Breast epithelium (tissue), 4 donors: ENCODE measurements around the gene KIF3B. TPM values are rescaled to one million over a fixed set of nuclear protein-coding genes. Genes with fewer than 3 reads are reported as not detected.

Experiments used
- DNase-seq, 2 donors: peaks; one replicate each; pipeline ENCODE4 v3.0.0-alpha.2; 2019; ENCODE audit warnings: low spot score in 2 of 2
- H3K27ac ChIP-seq, 2 donors: fragments of 200-600 bp; sonication (generic) in 1 of 2; one replicate each; pipeline ENCODE4 v1.5.1; 2016 to 2019; ENCODE audit warnings: mild to moderate bottlenecking in 1 of 2
- H3K27me3 ChIP-seq, 2 donors: fragments of 200-600 bp; sonication (generic) in 1 of 2; one replicate each; pipeline versions ENCODE4 v1.5.1 to v1.6.0; 2017 to 2019; ENCODE audit warnings: control low read depth in 1 of 2, mild to moderate bottlenecking in 1 of 2
- H3K36me3 ChIP-seq: fragments of 200-600 bp; one replicate; pipeline ENCODE4 v1.5.1; 2019
- H3K4me1 ChIP-seq, 2 donors: fragments of 200-600 bp; sonication (generic); one replicate each; pipeline ENCODE4 v1.5.1; 2016 to 2019; ENCODE audit warnings: control low read depth in 1 of 2
- H3K4me3 ChIP-seq, 3 donors: fragments of 200-600 bp; sonication (generic); 1 replicate in 2 of 3; 2 replicates in 1 of 3; pipeline ENCODE4 v1.5.1; 2016 to 2019; ENCODE audit warnings: mild to moderate bottlenecking in 3 of 3, moderate library complexity in 2 of 3
- H3K9me3 ChIP-seq, 2 donors: fragments of 200-600 bp; sonication (generic) in 1 of 2; one replicate each; pipeline ENCODE4 v1.5.1; 2016 to 2019; ENCODE audit warnings: control low read depth in 1 of 2
- POLR2A ChIP-seq: fragments of 450-650 bp; IDR thresholded peaks from one replicate; pipeline ENCODE4 v1.6.1; 2016; ENCODE audit warnings: antibody characterized with exemption, mild to moderate bottlenecking, moderate library complexity
- POLR2AphosphoS5 ChIP-seq, 3 donors: sonication (generic); formaldehyde crosslinking; IDR thresholded peaks; one replicate each; pipeline ENCODE4 v1.6.1; 2017; ENCODE audit warnings: antibody characterized with exemption in 3 of 3
- intact Hi-C: fragments of 100-400 bp; cut with DNase I; formaldehyde crosslinking; loops from one replicate; pipeline ENCODE4 v1.15.1; 2023; ENCODE audit warnings: low total_unique reads
- total RNA-seq, 3 donors: library from RNA; depleted of rRNA; stranded (reverse); fragments of >200 nt; gene quantifications; one replicate each; pipeline ENCODE4 v1.1.0, GENCODE V29; 2016
- TF ChIP-seq, protein P1 (sequence below), 3 donors: fragments of 450-650 bp; IDR thresholded peaks; one replicate each; pipeline ENCODE4 v1.5.1; 2016 to 2017; ENCODE audit warnings: antibody characterized with exemption in 3 of 3, mild to moderate bottlenecking in 3 of 3, moderate library complexity in 3 of 3

The KIF3B gene
- total RNA-seq, result 10 to 100 TPM; 23.7 to 28.6 (median 24.6) TPM

GRCh38 chr20:32277361-32278198 lies at the start of gene KIF3B:
Gene KIF3B, plus strand, starts transcription at chr20:32277651. Its CDS starts 32,127 bp downstream, at chr20:32309778.
- H3K27me3 ChIP-seq, result no peaks in the 10 kb centered on the region
- TF ChIP-seq POLR2A (no peak), POLR2AphosphoS5 (IDR thresholded peaks at IDR 0.05) (peak in 1 of 3 donors; percentile 72)
- TF ChIP-seq, protein P1, sequence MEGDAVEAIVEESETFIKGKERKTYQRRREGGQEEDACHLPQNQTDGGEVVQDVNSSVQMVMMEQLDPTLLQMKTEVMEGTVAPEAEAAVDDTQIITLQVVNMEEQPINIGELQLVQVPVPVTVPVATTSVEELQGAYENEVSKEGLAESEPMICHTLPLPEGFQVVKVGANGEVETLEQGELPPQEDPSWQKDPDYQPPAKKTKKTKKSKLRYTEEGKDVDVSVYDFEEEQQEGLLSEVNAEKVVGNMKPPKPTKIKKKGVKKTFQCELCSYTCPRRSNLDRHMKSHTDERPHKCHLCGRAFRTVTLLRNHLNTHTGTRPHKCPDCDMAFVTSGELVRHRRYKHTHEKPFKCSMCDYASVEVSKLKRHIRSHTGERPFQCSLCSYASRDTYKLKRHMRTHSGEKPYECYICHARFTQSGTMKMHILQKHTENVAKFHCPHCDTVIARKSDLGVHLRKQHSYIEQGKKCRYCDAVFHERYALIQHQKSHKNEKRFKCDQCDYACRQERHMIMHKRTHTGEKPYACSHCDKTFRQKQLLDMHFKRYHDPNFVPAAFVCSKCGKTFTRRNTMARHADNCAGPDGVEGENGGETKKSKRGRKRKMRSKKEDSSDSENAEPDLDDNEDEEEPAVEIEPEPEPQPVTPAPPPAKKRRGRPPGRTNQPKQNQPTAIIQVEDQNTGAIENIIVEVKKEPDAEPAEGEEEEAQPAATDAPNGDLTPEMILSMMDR (IDR thresholded peaks at IDR 0.05), result peak in 1 of 3 donors; percentile 10

DNA sequence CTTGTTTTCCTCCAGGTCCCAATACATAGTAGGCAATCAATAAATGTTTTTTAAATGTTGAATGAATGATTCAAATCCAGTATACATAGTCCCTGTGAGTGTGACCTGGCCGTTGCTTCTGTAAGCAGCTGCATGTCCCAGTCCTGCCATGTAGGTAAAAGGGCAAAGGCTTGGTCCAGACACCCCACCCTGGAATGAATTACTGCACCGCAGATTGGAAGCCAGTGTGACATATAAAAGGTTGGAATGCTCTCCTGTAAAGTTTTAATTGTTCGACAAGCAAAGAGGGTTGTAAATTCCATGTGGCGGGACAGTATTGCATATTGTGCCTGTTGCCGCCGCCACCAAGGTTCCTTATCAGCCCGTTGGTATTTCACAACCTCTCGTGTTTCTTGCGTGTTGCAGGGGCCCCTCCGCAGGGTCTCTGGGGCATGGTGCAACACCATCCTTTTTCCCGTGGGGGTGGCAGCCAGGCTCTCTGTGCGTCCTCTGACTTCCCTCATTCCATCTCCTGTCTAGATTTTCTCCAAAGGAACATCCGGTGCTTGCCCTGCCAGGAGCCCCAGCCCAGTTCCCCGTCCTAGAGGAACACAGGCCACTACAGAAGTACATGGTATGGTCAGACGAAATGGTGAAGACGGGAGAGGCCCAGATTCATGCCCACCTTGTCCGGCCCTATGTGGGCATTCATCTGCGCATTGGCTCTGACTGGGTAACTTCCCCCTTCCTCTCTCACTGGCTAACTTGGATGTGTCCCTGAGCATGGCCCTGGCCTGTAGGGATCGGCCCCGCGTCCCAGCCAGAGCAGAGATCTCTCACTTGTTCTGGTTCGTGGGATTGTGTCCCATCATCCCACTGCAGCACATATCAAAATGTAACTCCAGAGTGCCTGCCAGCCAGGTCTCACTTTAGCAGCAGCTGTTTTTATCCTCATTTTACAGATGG lies 49.4 kb upstream of the KIF3B start:
- no peak for DNase-seq
- H3K4me3 ChIP-seq, result no peak overlapping the region
- no peaks in the 10 kb centered on the region for H3K4me1 ChIP-seq
- TF ChIP-seq, protein P1 (IDR thresholded peaks at IDR 0.05), result no peak
- TF ChIP-seq POLR2AphosphoS5 (IDR thresholded peaks at IDR 0.05) (no peak), POLR2A (no peak)
- no peaks in the 10 kb centered on the region for H3K36me3 ChIP-seq
- no peaks in the 10 kb centered on the region for H3K9me3 ChIP-seq
- H3K27me3 ChIP-seq, result no peaks in the 10 kb centered on the region
- no peak overlapping the region for H3K27ac ChIP-seq
- intact Hi-C loops, result no loop called here

More at GRCh38 chr20:32277361-32278198, at the start of gene KIF3B:
- Histone ChIP-seq H3K4me1 (no peaks in the 10 kb centered on the region), H3K27ac (peak within 1 kb of the TSS; percentile 75 to 86), H3K4me3 (peak within 1 kb of the TSS; percentile 89 to 94 (median 91)), H3K9me3 (no peaks in the 10 kb centered on the region), H3K36me3 (no peaks in the 10 kb centered on the region)
- intact Hi-C loops, result no loop called here
- DNase-seq, result peak; percentile 82 to 84

- Histone ChIP-seq H3K4me1 (no peaks in the 10 kb centered on the region), H3K36me3 (no peaks in the 10 kb centered on the region), H3K4me3 (no peak overlapping the region), H3K9me3 (no peaks in the 10 kb centered on the region), H3K27ac (no peak overlapping the region), H3K27me3 (no peaks in the 10 kb centered on the region)
- intact Hi-C loops, result no loop called here
- TF ChIP-seq, protein P1 (IDR thresholded peaks at IDR 0.05), result no peak
- TF ChIP-seq POLR2AphosphoS5 (IDR thresholded peaks at IDR 0.05), result no peak
- no peak for TF ChIP-seq POLR2A
- no peak for DNase-seq
These were observed 48.2 kb upstream of the KIF3B start for GRCh38 chr20:32229251-32229747.

DNA sequence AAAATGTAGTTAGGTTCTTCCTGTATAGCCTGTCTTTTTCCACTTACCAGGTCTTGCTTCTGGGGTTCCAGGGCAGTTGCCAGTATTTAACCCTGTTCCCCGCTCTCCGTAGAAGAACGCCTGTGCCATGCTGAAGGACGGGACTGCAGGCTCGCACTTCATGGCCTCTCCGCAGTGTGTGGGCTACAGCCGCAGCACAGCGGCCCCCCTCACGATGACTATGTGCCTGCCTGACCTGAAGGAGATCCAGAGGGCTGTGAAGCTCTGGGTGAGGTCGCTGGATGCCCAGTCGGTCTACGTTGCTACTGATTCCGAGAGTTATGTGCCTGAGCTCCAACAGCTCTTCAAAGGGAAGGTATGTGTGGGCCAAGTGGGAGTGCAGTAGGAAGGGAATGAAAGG lies 46.7 kb upstream of the KIF3B start:
- Histone ChIP-seq H3K4me3 (no peak overlapping the region), H3K9me3 (no peaks in the 10 kb centered on the region), H3K36me3 (no peaks in the 10 kb centered on the region), H3K4me1 (no peaks in the 10 kb centered on the region), H3K27me3 (no peaks in the 10 kb centered on the region), H3K27ac (no peak overlapping the region)
- TF ChIP-seq, protein P1 (IDR thresholded peaks at IDR 0.05), result no peak
- TF ChIP-seq POLR2A (no peak), POLR2AphosphoS5 (IDR thresholded peaks at IDR 0.05) (no peak)
- intact Hi-C loops, result no loop called here
- DNase-seq, result no peak
